Progenitor cell of endocrine pancreas (in vitro differentiated cells): ENCODE measurements around the gene ANO4. TPM values are rescaled to one million over a fixed set of nuclear protein-coding genes. Genes with fewer than 3 reads are reported as not detected.

Experiments used
- DNase-seq: peaks from one replicate; pipeline ENCODE4 v3.0.0; 2021; ENCODE audit warnings: low spot score; ENCODE audit not compliant: unreplicated experiment
- H3K27ac Mint-ChIP-seq: 2 replicates; pipeline ENCODE4 v1.8.0; 2021; ENCODE audit warnings: mild to moderate bottlenecking, moderate library complexity, mixed read lengths
- H3K27me3 Mint-ChIP-seq: 2 replicates; pipeline ENCODE4 v1.8.0; 2021; ENCODE audit warnings: mixed read lengths
- H3K36me3 Mint-ChIP-seq: 2 replicates; pipeline ENCODE4 v1.8.0; 2022; ENCODE audit warnings: mixed read lengths; ENCODE audit not compliant: insufficient read depth
- H3K4me1 Mint-ChIP-seq: 2 replicates; pipeline ENCODE4 v1.8.0; 2021; ENCODE audit warnings: low read depth, mixed read lengths
- H3K4me3 Mint-ChIP-seq: 2 replicates; pipeline ENCODE4 v1.8.0; 2021; ENCODE audit warnings: low read depth, mild to moderate bottlenecking, moderate library complexity, mixed read lengths
- H3K9me3 Mint-ChIP-seq: 2 replicates; pipeline ENCODE4 v1.8.0; 2021; ENCODE audit warnings: low read depth, mixed read lengths
- CTCF ChIP-seq: fragments of 200-600 bp; sonication (generic); IDR thresholded peaks from one replicate; pipeline ENCODE4 v1.5.0; 2021; ENCODE audit warnings: antibody characterized with exemption, mild to moderate bottlenecking; ENCODE audit not compliant: unreplicated experiment
- total RNA-seq: library from RNA; stranded (reverse); gene quantifications from 2 replicates; pipeline ENCODE4 v1.2.1, GENCODE V29; 2021

Gene ANO4
- total RNA-seq, 1 donor from 2014 or later = 0.38 TPM

DNA sequence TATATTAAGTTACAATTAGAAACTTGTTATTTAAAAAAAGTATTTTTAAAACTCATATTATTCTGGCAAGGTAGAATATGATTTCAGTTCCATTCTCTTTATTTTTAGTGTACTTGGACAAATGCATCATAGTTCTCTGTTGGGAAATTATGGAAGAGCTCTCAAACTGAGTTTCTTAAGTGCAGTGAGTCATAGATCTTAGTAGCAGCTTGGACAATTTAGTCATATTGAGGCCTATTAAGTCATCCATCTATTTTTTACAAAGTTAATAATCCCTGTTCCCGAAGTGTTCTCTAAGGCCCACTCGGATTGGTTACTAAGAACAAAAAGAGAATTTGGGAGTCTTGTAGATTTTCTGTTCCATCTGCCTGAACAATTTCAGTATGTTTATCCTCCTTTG lies 113.9 kb downstream of the ANO4 start:
- no peak for DNase-seq
- no peak for TF ChIP-seq CTCF
- Mint-ChIP-seq H3K4me1 (no peaks in the 10 kb centered on the region), H3K27me3 (no peaks in the 10 kb centered on the region), H3K36me3 (no peaks in the 10 kb centered on the region), H3K27ac (no peak overlapping the region), H3K9me3 (no peaks in the 10 kb centered on the region), H3K4me3 (no peak overlapping the region)

GRCh38 chr12:100913872-100914592 lies 119.5 kb downstream of the ANO4 start:
- Mint-ChIP-seq H3K27me3 (no peaks in the 10 kb centered on the region), H3K36me3 (no peaks in the 10 kb centered on the region), H3K9me3 (no peaks in the 10 kb centered on the region), H3K27ac (no peak overlapping the region), H3K4me1 (no peaks in the 10 kb centered on the region), H3K4me3 (no peak overlapping the region)
- TF ChIP-seq CTCF = no peak
- no peak for DNase-seq

- H3K27me3 Mint-ChIP-seq = no peaks in the 10 kb centered on the region
- H3K27ac Mint-ChIP-seq = no peak overlapping the region
- no peaks in the 10 kb centered on the region for H3K36me3 Mint-ChIP-seq
- H3K4me1 Mint-ChIP-seq = no peaks in the 10 kb centered on the region
- no peak for TF ChIP-seq CTCF
- H3K9me3 Mint-ChIP-seq = no peaks in the 10 kb centered on the region
- no peak for DNase-seq
- H3K4me3 Mint-ChIP-seq = no peak overlapping the region
Measured at GRCh38 chr12:100919116-100919515, 124.5 kb downstream of the ANO4 start.

- no peaks in the 10 kb centered on the region for H3K9me3 Mint-ChIP-seq
- H3K36me3 Mint-ChIP-seq = no peaks in the 10 kb centered on the region
- H3K4me3 Mint-ChIP-seq = no peak overlapping the region
- H3K27ac Mint-ChIP-seq = no peak overlapping the region
- no peak for TF ChIP-seq CTCF
- no peak for DNase-seq
- no peaks in the 10 kb centered on the region for H3K4me1 Mint-ChIP-seq
- no peaks in the 10 kb centered on the region for H3K27me3 Mint-ChIP-seq
Measured at GRCh38 chr12:100920493-100920892, 125.9 kb downstream of the ANO4 start.

- H3K4me1 Mint-ChIP-seq = no peaks in the 10 kb centered on the region
- peak; percentile 14 for DNase-seq
- H3K27ac Mint-ChIP-seq = no peak overlapping the region
- TF ChIP-seq CTCF = peak; percentile 57
- no peaks in the 10 kb centered on the region for H3K27me3 Mint-ChIP-seq
- H3K4me3 Mint-ChIP-seq = no peak overlapping the region
- H3K36me3 Mint-ChIP-seq = no peaks in the 10 kb centered on the region
- H3K9me3 Mint-ChIP-seq = no peaks in the 10 kb centered on the region
Measured at GRCh38 chr12:100926669-100927248, 132.2 kb downstream of the ANO4 start.
